Measurements from ENCODE around the gene SLC35B1.
A peak's percentile ranks its signal among the peaks of the same experiment; 100 is the strongest.

The SLC35B1 gene

GRCh38 chr17:49745175-49746139 lies 37.7 kb upstream of the SLC35B1 start:
- no peak for DNase-seq (ENCODE audit: low spot score)
- in situ Hi-C loops (cut with MboI; ENCODE audit: low pct_unique_long_range_greater_than_20kb, low sequenced_read_pairs, unreplicated experiment) = no loop called here
- TF ChIP-seq CTCF (IDR thresholded peaks at IDR 0.05; ENCODE audit: extremely low read depth, insufficient read depth, missing control alignments) = no peak

- DNase-seq (ENCODE audit: low spot score) = no peak
- TF ChIP-seq CTCF (IDR thresholded peaks at IDR 0.05; ENCODE audit: extremely low read depth, insufficient read depth, missing control alignments) = no peak
- in situ Hi-C loops (cut with MboI; ENCODE audit: low pct_unique_long_range_greater_than_20kb, low sequenced_read_pairs, unreplicated experiment) = no loop called here
Measured at GRCh38 chr17:49742166-49742638, 34.4 kb upstream of the SLC35B1 start.

- no peak for DNase-seq (ENCODE audit: low spot score)
- no peak for TF ChIP-seq CTCF (IDR thresholded peaks at IDR 0.05; ENCODE audit: extremely low read depth, insufficient read depth, missing control alignments)
- in situ Hi-C loops (cut with MboI; ENCODE audit: low pct_unique_long_range_greater_than_20kb, low sequenced_read_pairs, unreplicated experiment) = no loop called here
Measured at GRCh38 chr17:49741692-49742076, 33.9 kb upstream of the SLC35B1 start.

DNA sequence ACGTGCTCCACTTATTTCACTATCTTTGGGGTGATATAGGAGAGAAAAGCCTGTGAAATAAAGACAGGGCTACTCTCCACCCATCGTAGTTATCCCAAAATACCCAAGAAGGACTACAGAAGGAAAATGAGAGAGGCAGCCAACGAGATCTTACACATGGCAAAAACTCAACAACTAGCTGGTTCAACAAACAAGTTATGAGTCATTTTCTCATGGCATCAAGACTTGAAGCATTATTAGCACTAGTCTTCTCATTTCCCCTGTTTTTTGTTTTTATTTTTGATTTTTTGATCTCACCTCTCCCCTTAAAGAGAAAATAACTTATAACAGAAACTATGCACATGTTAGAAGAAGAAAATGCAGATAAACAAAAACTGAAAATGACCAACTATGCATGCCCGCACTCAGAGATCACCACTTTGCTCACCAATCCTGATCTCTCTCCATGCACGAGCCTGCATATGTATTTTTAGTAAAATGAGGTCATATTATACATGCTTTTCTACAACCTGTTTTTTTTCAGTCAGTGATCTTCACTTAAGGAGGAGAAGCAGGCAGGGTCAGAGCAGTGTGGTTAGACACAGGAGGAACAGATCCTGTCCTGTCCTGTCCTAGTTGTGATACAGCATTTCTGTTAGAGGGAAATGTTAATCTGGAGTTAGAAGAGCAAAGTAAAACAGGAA lies 33.4 kb upstream of the SLC35B1 start:
- in situ Hi-C loops (cut with MboI; ENCODE audit: low pct_unique_long_range_greater_than_20kb, low sequenced_read_pairs, unreplicated experiment) = no loop called here
- TF ChIP-seq CTCF (IDR thresholded peaks at IDR 0.05; ENCODE audit: extremely low read depth, insufficient read depth, missing control alignments) = no peak
- peak; percentile 62 for DNase-seq (ENCODE audit: low spot score)

DNA sequence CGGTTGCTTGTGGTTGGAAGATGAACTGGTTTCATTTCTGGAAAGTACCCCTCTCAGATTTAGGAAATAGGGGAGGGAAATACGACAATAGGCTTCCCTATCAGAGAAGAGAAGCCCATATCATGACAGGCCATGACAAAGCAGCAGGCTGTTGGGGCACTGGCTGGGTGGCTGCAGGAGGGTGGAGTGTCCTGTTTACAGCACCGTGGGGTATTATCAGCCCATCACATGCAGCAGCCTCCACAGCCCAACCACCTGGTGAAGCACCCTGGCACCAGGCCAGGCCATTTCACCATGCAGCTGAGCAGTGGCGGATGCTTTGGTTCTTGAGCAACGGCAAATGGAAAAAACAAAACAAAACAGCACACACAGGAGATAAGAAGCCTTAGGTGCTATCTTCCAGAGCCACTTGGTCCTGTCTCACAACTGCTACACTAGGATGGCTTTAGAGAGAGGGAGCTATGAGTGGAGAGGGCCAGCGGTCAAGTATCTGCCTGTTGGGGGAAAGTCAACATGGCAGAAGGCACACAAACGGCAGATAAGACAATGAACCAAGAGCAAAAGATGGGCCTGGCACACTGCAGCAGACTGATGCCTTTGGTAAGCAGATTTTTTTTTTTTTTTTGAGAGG lies 32.0 kb upstream of the SLC35B1 start:
- peak; percentile 49 for DNase-seq (ENCODE audit: low spot score)
- TF ChIP-seq CTCF (IDR thresholded peaks at IDR 0.05; ENCODE audit: extremely low read depth, insufficient read depth, missing control alignments) = no peak
- in situ Hi-C loops (cut with MboI; ENCODE audit: low pct_unique_long_range_greater_than_20kb, low sequenced_read_pairs, unreplicated experiment) = no loop called here

DNA sequence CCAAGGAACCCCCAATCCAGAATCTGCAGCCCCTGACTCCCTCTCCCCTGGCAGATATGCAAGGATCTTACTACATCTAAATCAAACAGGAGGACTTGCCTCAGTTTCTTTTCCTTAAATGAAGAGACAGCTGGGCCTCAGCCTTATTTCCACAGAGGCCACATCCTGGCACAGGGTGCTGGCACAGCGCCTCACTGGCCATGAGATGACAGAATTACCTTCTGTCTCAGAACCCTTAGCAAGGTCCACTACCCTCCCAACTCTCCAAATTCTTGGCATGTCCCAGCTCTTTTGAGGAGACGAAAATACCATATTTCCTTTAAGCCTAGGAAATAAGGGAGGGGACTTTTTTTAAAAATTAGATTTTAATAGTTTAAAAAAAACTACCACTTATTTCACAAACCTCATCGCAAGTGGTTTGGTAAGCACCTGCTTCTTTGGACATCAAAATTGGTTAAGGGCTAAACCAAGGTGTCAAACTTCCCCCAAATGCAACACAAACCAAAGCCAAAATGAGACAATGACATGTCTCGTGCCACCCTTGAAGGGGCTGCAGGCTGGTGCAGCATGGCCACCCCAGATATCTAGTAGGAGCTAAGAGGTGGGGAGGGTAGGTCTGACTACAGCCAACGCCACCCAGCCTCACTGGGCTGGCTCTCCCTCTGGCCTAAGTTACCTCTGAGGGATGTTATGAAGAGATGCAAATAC lies 30.8 kb upstream of the SLC35B1 start:
- no peak for DNase-seq (ENCODE audit: low spot score)
- in situ Hi-C loops (cut with MboI; ENCODE audit: low pct_unique_long_range_greater_than_20kb, low sequenced_read_pairs, unreplicated experiment) = no loop called here
- no peak for TF ChIP-seq CTCF (IDR thresholded peaks at IDR 0.05; ENCODE audit: extremely low read depth, insufficient read depth, missing control alignments)

All from GM13977 (cell line).